Esophagus squamous epithelium (tissue), 5 donors: Measurements from ENCODE around the gene HLF. TPM values are rescaled to one million over a fixed set of nuclear protein-coding genes. Genes with fewer than 3 reads are reported as not detected.

Source experiments
- DNase-seq: peaks from one replicate; lab custom pipeline; 2025; lab: John Stamatoyannopoulos, UW
- H3K27ac ChIP-seq, 4 donors: fragments of 200-600 bp; sonication (generic); one replicate each; pipeline ENCODE4 v1.5.1; 2016 to 2019; ENCODE audit warnings: mild to moderate bottlenecking in 1 of 4
- H3K27me3 ChIP-seq, 4 donors: fragments of 200-600 bp; sonication (generic); 1 replicate in 3 of 4; 2 replicates in 1 of 4; pipeline versions ENCODE4 v1.5.1 to v1.6.0; 2017 to 2021; ENCODE audit warnings: antibody characterized with exemption in 1 of 4
- H3K36me3 ChIP-seq, 3 donors: fragments of 200-600 bp; sonication (generic); one replicate each; pipeline ENCODE4 v1.5.1; 2016 to 2019
- H3K4me1 ChIP-seq, 3 donors: fragments of 200-600 bp; sonication (generic); one replicate each; pipeline ENCODE4 v1.5.1; 2017 to 2019
- H3K4me3 ChIP-seq, 4 donors: fragments of 200-600 bp; sonication (generic); 1 replicate in 3 of 4; 2 replicates in 1 of 4; pipeline ENCODE4 v1.5.1; 2016 to 2019; ENCODE audit warnings: mild to moderate bottlenecking in 2 of 4, moderate library complexity in 1 of 4
- H3K9me3 ChIP-seq, 3 donors: fragments of 200-600 bp; sonication (generic); one replicate each; pipeline ENCODE4 v1.5.1; 2016 to 2019
- CTCF ChIP-seq, 6 experiments: fragments of 450-650 bp in 4 of 6; fragments of 200-600 bp in 2 of 6; sonication (generic) in 2 of 6; IDR thresholded peaks; one replicate each; pipeline ENCODE4 v1.5.1; 2016 to 2019; ENCODE audit warnings: antibody characterized with exemption in 6 of 6, mild to moderate bottlenecking in 4 of 6, moderate library complexity in 4 of 6
- POLR2A ChIP-seq, 4 donors: fragments of 450-650 bp; IDR thresholded peaks; one replicate each; pipeline ENCODE4 v1.6.1; 2017; ENCODE audit warnings: antibody characterized with exemption in 4 of 4, mild to moderate bottlenecking in 4 of 4, moderate library complexity in 3 of 4
- WGBS, 2 donors: methylation state at CpG; one replicate each; pipeline ENCODE4 v1.1.5; 2018; 5-methylcytosine and 5-hydroxymethylcytosine counted together
- intact Hi-C: fragments of 100-400 bp; cut with DNase I; formaldehyde crosslinking; loops from one replicate; pipeline ENCODE4 v1.15.0; 2022
- total RNA-seq, 4 donors: library from RNA; depleted of rRNA; stranded (reverse); fragments of >200 nt; gene quantifications; one replicate each; pipeline ENCODE4 v1.1.0, GENCODE V29; 2016
- donor health status: DM: yes; HTN: yes; CAD: no.

The HLF gene
- total RNA-seq, 4 donors from 2014 or later, result 7.7 to 55.1 (median 22.8) TPM

DNA sequence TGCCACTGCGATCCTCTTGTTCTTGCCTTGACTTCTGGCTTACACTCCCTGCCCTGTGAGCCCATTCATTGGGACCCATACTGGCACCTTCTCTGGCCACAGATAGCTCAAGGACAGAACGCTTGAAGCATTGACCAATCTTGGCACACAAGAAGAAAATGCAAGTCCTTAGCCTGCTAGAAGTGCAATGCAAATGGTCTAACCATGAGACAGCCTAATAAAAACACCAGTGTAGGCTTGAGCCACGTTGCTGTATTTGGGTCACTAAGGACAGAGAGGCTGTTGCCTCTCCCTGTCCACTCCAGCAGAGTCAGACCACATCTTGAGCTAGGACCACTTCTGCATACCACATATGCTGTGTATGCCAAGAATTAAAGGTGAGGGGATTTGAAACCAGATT, 41.2 kb upstream of the HLF start:
- Histone ChIP-seq H3K4me3 (no peak overlapping the region), H3K9me3 (no peaks in the 10 kb centered on the region), H3K27me3 (no peaks in the 10 kb centered on the region), H3K36me3 (no peaks in the 10 kb centered on the region), H3K4me1 (peaks cover 0 to 8% (median 0%) of the 10 kb centered on the region in 3 donors), H3K27ac (no peak overlapping the region)
- intact Hi-C loops, result no loop called here
- DNase-seq, result no peak
- 73 to 83% methylated on average over 2 of the region's 3 CpGs for WGBS, 2 donors
- TF ChIP-seq CTCF (IDR thresholded peaks at IDR 0.05) (no peak), POLR2A (IDR thresholded peaks at IDR 0.05) (no peak)

- 69 to 73% methylated on average over 2 of the region's 2 CpGs for WGBS, 2 donors
- H3K4me3 ChIP-seq, result no peak overlapping the region
- no peaks in the 10 kb centered on the region for H3K27me3 ChIP-seq
- H3K27ac ChIP-seq, result no peak overlapping the region
- no peak for DNase-seq
- no peaks in the 10 kb centered on the region for H3K36me3 ChIP-seq
- no peak for TF ChIP-seq POLR2A (IDR thresholded peaks at IDR 0.05)
- no peak for TF ChIP-seq CTCF (IDR thresholded peaks at IDR 0.05)
- H3K9me3 ChIP-seq, result no peaks in the 10 kb centered on the region
- intact Hi-C loops, result no loop called here
- peaks cover 0 to 12% (median 0%) of the 10 kb centered on the region in 3 donors for H3K4me1 ChIP-seq
Observed at GRCh38 chr17:55224746-55225145, 40.0 kb upstream of the HLF start.

- Histone ChIP-seq H3K9me3 (no peaks in the 10 kb centered on the region), H3K4me3 (no peak overlapping the region), H3K27ac (no peak overlapping the region), H3K27me3 (no peaks in the 10 kb centered on the region), H3K36me3 (no peaks in the 10 kb centered on the region), H3K4me1 (peaks cover 0 to 12% (median 0%) of the 10 kb centered on the region in 3 donors)
- TF ChIP-seq POLR2A (IDR thresholded peaks at IDR 0.05) (no peak), CTCF (IDR thresholded peaks at IDR 0.05) (no peak)
- WGBS, 2 donors, result 93 to 94% methylated on average over 5 of the region's 5 CpGs
- intact Hi-C loops, result no loop called here
- no peak for DNase-seq
Observed at GRCh38 chr17:55225237-55225636, 39.5 kb upstream of the HLF start.

DNA sequence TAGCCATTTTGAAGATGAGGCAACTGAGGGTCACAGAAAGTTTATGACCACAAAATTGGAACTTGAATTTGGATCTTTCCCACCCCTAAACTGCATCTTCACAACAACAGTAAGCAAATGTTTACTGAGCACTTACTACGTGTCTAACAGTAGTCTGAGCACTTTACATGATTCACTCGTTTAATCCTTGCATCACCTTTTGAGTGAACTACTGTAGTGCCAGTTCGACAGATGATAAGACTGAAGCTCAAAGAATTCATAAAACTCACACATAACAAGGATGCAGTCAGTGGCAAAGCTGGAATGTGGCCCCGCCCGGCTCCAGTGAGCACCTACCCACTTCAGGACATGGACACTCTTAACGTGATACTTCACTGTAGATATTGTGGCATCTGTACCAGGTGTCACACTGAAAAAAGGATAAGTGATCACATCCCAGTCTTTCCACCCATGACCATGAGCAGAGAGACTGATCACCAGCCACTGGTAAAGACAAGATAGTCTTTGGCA, 36.0 kb upstream of the HLF start:
- Histone ChIP-seq H3K9me3 (peaks cover 0 to 4% (median 0%) of the 10 kb centered on the region in 3 donors), H3K27me3 (no peaks in the 10 kb centered on the region), H3K36me3 (no peaks in the 10 kb centered on the region), H3K4me3 (no peak overlapping the region), H3K4me1 (peaks cover 0 to 17% (median 0%) of the 10 kb centered on the region in 3 donors), H3K27ac (no peak overlapping the region)
- 62 to 69% methylated on average over 6 of the region's 6 CpGs for WGBS, 2 donors
- intact Hi-C loops, result no loop called here
- no peak for DNase-seq
- TF ChIP-seq POLR2A (IDR thresholded peaks at IDR 0.05) (no peak), CTCF (IDR thresholded peaks at IDR 0.05) (no peak)

DNA sequence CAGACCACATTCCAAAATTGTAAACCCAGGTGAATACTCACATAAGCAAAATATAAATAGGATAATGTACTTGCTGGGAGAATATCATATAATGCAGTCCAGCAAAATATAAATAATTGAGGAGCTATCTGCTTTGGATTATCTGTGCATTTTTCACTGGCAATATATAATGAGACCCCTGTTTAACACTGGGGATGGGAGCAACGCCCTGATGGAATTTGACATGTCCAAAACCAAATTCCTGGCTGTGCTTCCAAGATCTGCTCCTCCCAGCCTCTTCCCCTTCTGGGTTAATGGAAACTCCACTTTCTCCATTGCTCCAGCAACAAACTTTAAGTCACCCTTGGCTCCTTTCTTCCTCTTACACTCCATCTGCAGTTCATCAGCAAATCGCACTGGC, 35.5 kb upstream of the HLF start:
- Histone ChIP-seq H3K27me3 (no peaks in the 10 kb centered on the region), H3K27ac (no peak overlapping the region), H3K9me3 (peaks cover 0 to 4% (median 0%) of the 10 kb centered on the region in 3 donors), H3K36me3 (no peaks in the 10 kb centered on the region), H3K4me3 (no peak overlapping the region), H3K4me1 (peaks cover 0 to 17% (median 0%) of the 10 kb centered on the region in 3 donors)
- 63 to 66% methylated on average over 2 of the region's 2 CpGs for WGBS, 2 donors
- intact Hi-C loops, result no loop called here
- DNase-seq, result no peak
- TF ChIP-seq POLR2A (IDR thresholded peaks at IDR 0.05) (no peak), CTCF (IDR thresholded peaks at IDR 0.05) (no peak)
